HEK293 (cell line): ENCODE data around the gene DCPS.

Experiments used
- CTCF ChIA-PET: fragments of 350-600 bp; formaldehyde crosslinking; extraction: SDS; loops from one replicate; lab custom pipeline; 2021; ENCODE audit warnings: antibody characterized with exemption; lab: Yijun Ruan, JAX
- POLR2A ChIA-PET: fragments of 300-600 bp; formaldehyde crosslinking; extraction: SDS; loops from one replicate; lab custom pipeline; 2020; ENCODE audit warnings: antibody characterized with exemption, inconsistent platforms; lab: Yijun Ruan, JAX
- H3K27ac ChIP-seq: fragments of 200-500 bp; sonication (Bioruptor generic); 2 replicates; pipeline ENCODE4 v1.5.1; 2014; ENCODE audit warnings: low read depth, low read length, control low read depth, inconsistent platforms; ENCODE audit errors: extremely low read depth
- H3K36me3 ChIP-seq, 2 experiments: fragments of 200-500 bp in 1 of 2; sonication (Bioruptor generic) in 1 of 2; 1 replicate in 1 of 2; 2 replicates in 1 of 2; pipeline ENCODE4 v1.5.1; 2014 to 2017; ENCODE audit warnings: inconsistent platforms in 2 of 2, low read length in 2 of 2; ENCODE audit not compliant: control insufficient read depth in 2 of 2, insufficient read depth in 1 of 2
- H3K4me1 ChIP-seq: fragments of 200-500 bp; sonication (Bioruptor generic); 2 replicates; pipeline ENCODE4 v1.5.1; 2014; ENCODE audit warnings: mild to moderate bottlenecking, low read length, inconsistent platforms; ENCODE audit not compliant: control insufficient read depth, insufficient read depth
- H3K4me3 ChIP-seq: 2 replicates; pipeline ENCODE4 v1.5.1; 2011; ENCODE audit warnings: low read depth, mild to moderate bottlenecking, control low read depth, low read length, moderate library complexity
- H3K9me3 ChIP-seq: fragments of 200-500 bp; sonication (Bioruptor generic); 2 replicates; pipeline ENCODE4 v1.5.1; 2014; ENCODE audit warnings: low read depth, low read length, inconsistent platforms; ENCODE audit not compliant: control insufficient read depth, insufficient read depth
- KLF8 ChIP-seq: fragments of 450-650 bp; formaldehyde crosslinking; IDR thresholded peaks from 2 replicates; pipeline ENCODE4 v1.5.1; 2016; ENCODE audit warnings: missing biosample characterization, missing genetic modification characterization
- PRDM10 ChIP-seq: fragments of 450-650 bp; formaldehyde crosslinking; IDR thresholded peaks from 2 replicates; pipeline ENCODE4 v1.5.1; 2016; ENCODE audit warnings: missing biosample characterization, missing genetic modification characterization
- RBAK ChIP-seq: fragments of 450-650 bp; formaldehyde crosslinking; IDR thresholded peaks from 2 replicates; pipeline ENCODE4 v1.5.1; 2016; ENCODE audit warnings: missing biosample characterization, missing genetic modification characterization
- REPIN1 ChIP-seq: fragments of 450-650 bp; formaldehyde crosslinking; IDR thresholded peaks from 2 replicates; pipeline ENCODE4 v1.5.1; 2017; ENCODE audit warnings: missing biosample characterization, missing genetic modification characterization, low read depth
- ZBTB10 ChIP-seq: fragments of 450-650 bp; formaldehyde crosslinking; IDR thresholded peaks from 2 replicates; pipeline ENCODE4 v1.5.1; 2016; ENCODE audit warnings: missing biosample characterization, missing genetic modification characterization
- ZBTB17 ChIP-seq: fragments of 450-650 bp; formaldehyde crosslinking; IDR thresholded peaks from 2 replicates; pipeline ENCODE4 v1.5.1; 2016; ENCODE audit warnings: missing biosample characterization, missing genetic modification characterization
- ZBTB20 ChIP-seq: fragments of 450-650 bp; formaldehyde crosslinking; IDR thresholded peaks from 2 replicates; pipeline ENCODE4 v1.5.1; 2016; ENCODE audit warnings: missing biosample characterization, missing genetic modification characterization
- ZFP69B ChIP-seq: fragments of 450-650 bp; formaldehyde crosslinking; IDR thresholded peaks from 2 replicates; pipeline ENCODE4 v1.5.1; 2016; ENCODE audit warnings: missing biosample characterization, missing genetic modification characterization
- ZIC2 ChIP-seq: fragments of 450-650 bp; formaldehyde crosslinking; IDR thresholded peaks from 2 replicates; pipeline ENCODE4 v1.5.1; 2016; ENCODE audit warnings: missing biosample characterization, missing genetic modification characterization
- ZNF133 ChIP-seq: fragments of 450-650 bp; formaldehyde crosslinking; IDR thresholded peaks from 2 replicates; pipeline ENCODE4 v1.5.1; 2016; ENCODE audit warnings: missing biosample characterization, missing genetic modification characterization
- ZNF23 ChIP-seq: fragments of 450-650 bp; formaldehyde crosslinking; IDR thresholded peaks from 2 replicates; pipeline ENCODE4 v1.5.1; 2016; ENCODE audit warnings: missing biosample characterization, missing genetic modification characterization, borderline replicate concordance
- ZNF335 ChIP-seq: fragments of 450-650 bp; formaldehyde crosslinking; conservative IDR thresholded peaks from 2 replicates; pipeline ENCODE4 v1.5.1; 2016; ENCODE audit warnings: missing biosample characterization, missing genetic modification characterization
- ZNF341 ChIP-seq: fragments of 450-650 bp; formaldehyde crosslinking; IDR thresholded peaks from 2 replicates; pipeline ENCODE4; 2016; ENCODE audit warnings: low read depth, missing biosample characterization, missing genetic modification characterization
- ZNF449 ChIP-seq: fragments of 450-650 bp; formaldehyde crosslinking; IDR thresholded peaks from 2 replicates; pipeline ENCODE4 v1.5.1; 2017; ENCODE audit warnings: missing biosample characterization, mild to moderate bottlenecking, missing genetic modification characterization, moderate library complexity
- ZNF473 ChIP-seq: fragments of 450-650 bp; formaldehyde crosslinking; IDR thresholded peaks from 2 replicates; pipeline ENCODE4 v1.5.1; 2017; ENCODE audit warnings: missing biosample characterization, missing genetic modification characterization
- ZNF48 ChIP-seq: fragments of 450-650 bp; formaldehyde crosslinking; IDR thresholded peaks from 2 replicates; pipeline ENCODE4 v1.5.1; 2016; ENCODE audit warnings: missing biosample characterization, missing genetic modification characterization
- ZNF548 ChIP-seq: fragments of 450-650 bp; formaldehyde crosslinking; IDR thresholded peaks from 2 replicates; pipeline ENCODE4 v1.5.1; 2016; ENCODE audit warnings: missing biosample characterization, missing genetic modification characterization
- ZNF610 ChIP-seq: fragments of 450-650 bp; formaldehyde crosslinking; IDR thresholded peaks from 2 replicates; pipeline ENCODE4 v1.5.1; 2016; ENCODE audit warnings: missing biosample characterization, missing genetic modification characterization, borderline replicate concordance
- ZNF624 ChIP-seq: fragments of 450-650 bp; formaldehyde crosslinking; IDR thresholded peaks from 2 replicates; pipeline ENCODE4 v1.5.1; 2017; ENCODE audit warnings: missing biosample characterization, missing genetic modification characterization
- ZNF660 ChIP-seq: fragments of 450-650 bp; IDR thresholded peaks from 2 replicates; pipeline ENCODE4 v1.5.1; 2018; ENCODE audit warnings: missing biosample characterization, mild to moderate bottlenecking, missing genetic modification characterization
- ZNF692 ChIP-seq: fragments of 450-650 bp; formaldehyde crosslinking; IDR thresholded peaks from 2 replicates; pipeline ENCODE4 v1.5.1; 2016; ENCODE audit warnings: missing biosample characterization, missing genetic modification characterization

DCPS gene

GRCh38 chr11:126339863-126340434 is 36.1 kb downstream of the DCPS start:
- CTCF ChIA-PET, result no interaction called here
- no peak overlapping the region for H3K4me3 ChIP-seq
- H3K9me3 ChIP-seq, result no peaks in the 10 kb centered on the region
- POLR2A ChIA-PET, result interaction anchor here (0.7 kb wide), 1 partner anchor 342 kb away, joined by 3 read pairs; no protein-coding TSS in a partner anchor
- TF ChIP-seq ZNF660 (tag by site-specific recombination) (no peak), ZNF692 (tag by site-specific recombination) (0 out of 2 replicates have a peak, but pooled peaks have one; percentile 27)
- H3K36me3 ChIP-seq, result peaks cover 0 to 5% of the 10 kb centered on the region in 2 experiments; a peak in 1 of 3 replicates
- no peak overlapping the region for H3K27ac ChIP-seq
- no peaks in the 10 kb centered on the region for H3K4me1 ChIP-seq

- Histone ChIP-seq H3K9me3 (no peaks in the 10 kb centered on the region), H3K4me1 (no peaks in the 10 kb centered on the region)
- TF ChIP-seq ZNF610 (tag by site-specific recombination) (no peak), REPIN1 (no peak), ZNF548 (tag by site-specific recombination) (no peak), ZNF473 (tag by site-specific recombination) (no peak), ZNF23 (tag by site-specific recombination) (no peak), ZNF624 (tag by site-specific recombination) (no peak), ZFP69B (tag by site-specific recombination) (no peak), ZNF48 (no peak), ZNF341 (tag by site-specific recombination) (no peak)
- TF ChIP-seq, all 188 proteins: peak for 0
- H3K4me3 ChIP-seq, result no peak overlapping the region
- H3K36me3 ChIP-seq, result peaks cover 0 to 5% of the 10 kb centered on the region in 2 experiments; a peak in 1 of 3 replicates
- no peak overlapping the region for H3K27ac ChIP-seq
- CTCF ChIA-PET, result interaction anchor here (1.2 to 1.8 kb wide), 2 partner anchors 30 to 650 kb away, joined by 3 to 6 read pairs; no protein-coding TSS in a partner anchor
- POLR2A ChIA-PET, result no interaction called here
Observed at GRCh38 chr11:126340960-126341606, 37.2 kb downstream of the DCPS start.

GRCh38 chr11:126341760-126342161 is 37.9 kb downstream of the DCPS start:
- H3K27ac ChIP-seq, result no peak overlapping the region
- CTCF ChIA-PET, result interaction anchor here (0.8 to 1.8 kb wide), 3 partner anchors 31 to 649 kb away, joined by 3 to 6 read pairs (median 3); no protein-coding TSS in a partner anchor
- TF ChIP-seq ZNF133 (tag by site-specific recombination), result no peak
- peak; percentile 69 for TF ChIP-seq ZBTB20 (tag by site-specific recombination)
- peak; percentile 27; the same call in 1 of the 2 replicates for TF ChIP-seq ZNF449 (tag by site-specific recombination)
- TF ChIP-seq ZIC2 (tag by site-specific recombination), result peak; percentile 14; the same call in 1 of the 2 replicates
- TF ChIP-seq ZNF335 (tag by site-specific recombination), result peak; percentile 36; the same call in 1 of the 2 replicates
- peak; percentile 45; the same call in 1 of the 2 replicates for TF ChIP-seq ZBTB17
- no peak for TF ChIP-seq KLF8 (tag by site-specific recombination)
- peak; percentile 30; the same call in 1 of the 2 replicates for TF ChIP-seq PRDM10 (tag by site-specific recombination)
- TF ChIP-seq RBAK, result no peak
- no peak for TF ChIP-seq ZBTB10 (tag by site-specific recombination)

More at GRCh38 chr11:126341760-126342161, 37.9 kb downstream of the DCPS start:
- Histone ChIP-seq H3K36me3 (peaks cover 0 to 5% of the 10 kb centered on the region in 2 experiments; a peak in 1 of 3 replicates), H3K4me1 (no peaks in the 10 kb centered on the region), H3K4me3 (no peak overlapping the region), H3K9me3 (no peaks in the 10 kb centered on the region)
- POLR2A ChIA-PET, result no interaction called here
